T-cell (primary cell): ENCODE measurements around the gene SLC25A22. TPM values are rescaled to one million over a fixed set of nuclear protein-coding genes. Genes with fewer than 3 reads are reported as not detected.

Experiments used
- ATAC-seq, 4 experiments: fragments of 200-7000 bp in 3 of 4; fragments of 150-1000 bp in 1 of 4; cut with Tn5 transposase; replicated peaks in 1 of 4; 1 replicate in 3 of 4; 2 replicates in 1 of 4; pipeline ENCODE4 v1.10.0; 2021; ENCODE audit warnings: moderate library complexity in 3 of 4, mild to moderate bottlenecking in 2 of 4, moderate number of reproducible peaks in 1 of 4
- CTCF ChIA-PET, 2 donors: fragments of 300-600 bp; sonication (Branson Sonifier 250); formaldehyde crosslinking; loops; one replicate each; lab custom pipeline; 2022; ENCODE audit warnings: antibody characterized with exemption in 2 of 2; lab: Charles Lee
- POLR2A ChIA-PET, 2 donors: fragments of 300-600 bp; sonication (Branson Sonifier 250); formaldehyde crosslinking; loops; one replicate each; lab custom pipeline; 2022; ENCODE audit warnings: antibody characterized with exemption in 2 of 2; lab: Charles Lee
- DNase-seq, 35 experiments: peaks; one replicate each; pipeline versions ENCODE4 v3.0.0 to v3.0.0-alpha.2; 2013 to 2023
- H3K27ac ChIP-seq: one replicate; pipeline ENCODE4 v1.5.1; 2013; ENCODE audit warnings: low read length
- H3K27me3 ChIP-seq, 2 experiments: replicated peaks in 1 of 2; 1 replicate in 1 of 2; 2 replicates in 1 of 2; pipeline versions ENCODE4 v1.6.1 to v1.7.0; 2013; ENCODE audit warnings: low read length in 1 of 2, mixed read lengths in 1 of 2; ENCODE audit not compliant: control insufficient read depth in 2 of 2, insufficient read depth in 2 of 2; ENCODE audit errors: extremely low read depth in 1 of 2
- H3K36me3 ChIP-seq, 2 donors: 1 replicate in 1 of 2; 2 replicates in 1 of 2; pipeline versions ENCODE4 v1.6.1 to v1.7.0; 2013; ENCODE audit warnings: low read length in 1 of 2; ENCODE audit not compliant: control insufficient read depth in 2 of 2, insufficient read depth in 1 of 2; ENCODE audit errors: extremely low read depth in 1 of 2
- H3K4me1 ChIP-seq, 2 experiments: 1 replicate in 1 of 2; 2 replicates in 1 of 2; pipeline versions ENCODE4 v1.6.1 to v1.7.0; 2013; ENCODE audit warnings: low read length in 2 of 2, mixed read lengths in 1 of 2; ENCODE audit not compliant: insufficient read depth in 2 of 2, control insufficient read depth in 1 of 2; ENCODE audit errors: extremely low read depth in 1 of 2
- H3K4me3 ChIP-seq, 2 donors: 1 replicate in 1 of 2; 2 replicates in 1 of 2; pipeline versions ENCODE4 v1.5.1 to v1.7.0; 2013; ENCODE audit warnings: mild to moderate bottlenecking in 2 of 2, low read length in 1 of 2, moderate library complexity in 1 of 2; ENCODE audit not compliant: control insufficient read depth in 1 of 2; ENCODE audit errors: extremely low read depth in 1 of 2
- H3K9me3 ChIP-seq: 2 replicates; pipeline ENCODE4 v1.7.0; 2013
- H3K27ac Mint-ChIP-seq, 2 donors: one replicate each; pipeline ENCODE4 v1.8.0; 2020 to 2021; ENCODE audit warnings: mild to moderate bottlenecking in 2 of 2, mixed read lengths in 2 of 2
- H3K27me3 Mint-ChIP-seq, 2 donors: one replicate each; pipeline ENCODE4 v1.8.0; 2021 to 2022; ENCODE audit warnings: mixed read lengths in 2 of 2
- H3K36me3 Mint-ChIP-seq: one replicate; pipeline ENCODE4 v1.8.0; 2021; ENCODE audit warnings: mixed read lengths
- H3K4me1 Mint-ChIP-seq, 3 donors: one replicate each; pipeline ENCODE4 v1.8.0; 2020 to 2022; ENCODE audit warnings: mixed read lengths in 3 of 3, mild to moderate bottlenecking in 1 of 3
- H3K4me3 Mint-ChIP-seq, 3 donors: one replicate each; pipeline ENCODE4 v1.8.0; 2020 to 2022; ENCODE audit warnings: mild to moderate bottlenecking in 3 of 3, mixed read lengths in 3 of 3, moderate library complexity in 3 of 3
- H3K9me3 Mint-ChIP-seq, 3 donors: one replicate each; pipeline ENCODE4 v1.8.0; 2020 to 2022; ENCODE audit warnings: mixed read lengths in 3 of 3
- WGBS: methylation state at CpG from one replicate; pipeline ENCODE4 v1.1.5; 2013; ENCODE audit warnings: missing lambda C conversion rate; ENCODE audit not compliant: insufficient coverage; 5-methylcytosine and 5-hydroxymethylcytosine counted together
- total RNA-seq, 35 experiments: library from RNA in 6 of 35; stranded (reverse) in 6 of 35; fragments of 120-200 nt in 1 of 35; gene quantifications; one replicate each; pipeline versions ENCODE4 v1.2.1 to v1.2.4 and lab custom pipeline; 2013 to 2026

SLC25A22 gene
- total RNA-seq, 5 donors from 2014 or later (not counting 1 experiment from before 2014, with no cell fraction given), result 22.4 to 37.4 (median 35.1) TPM

DNA sequence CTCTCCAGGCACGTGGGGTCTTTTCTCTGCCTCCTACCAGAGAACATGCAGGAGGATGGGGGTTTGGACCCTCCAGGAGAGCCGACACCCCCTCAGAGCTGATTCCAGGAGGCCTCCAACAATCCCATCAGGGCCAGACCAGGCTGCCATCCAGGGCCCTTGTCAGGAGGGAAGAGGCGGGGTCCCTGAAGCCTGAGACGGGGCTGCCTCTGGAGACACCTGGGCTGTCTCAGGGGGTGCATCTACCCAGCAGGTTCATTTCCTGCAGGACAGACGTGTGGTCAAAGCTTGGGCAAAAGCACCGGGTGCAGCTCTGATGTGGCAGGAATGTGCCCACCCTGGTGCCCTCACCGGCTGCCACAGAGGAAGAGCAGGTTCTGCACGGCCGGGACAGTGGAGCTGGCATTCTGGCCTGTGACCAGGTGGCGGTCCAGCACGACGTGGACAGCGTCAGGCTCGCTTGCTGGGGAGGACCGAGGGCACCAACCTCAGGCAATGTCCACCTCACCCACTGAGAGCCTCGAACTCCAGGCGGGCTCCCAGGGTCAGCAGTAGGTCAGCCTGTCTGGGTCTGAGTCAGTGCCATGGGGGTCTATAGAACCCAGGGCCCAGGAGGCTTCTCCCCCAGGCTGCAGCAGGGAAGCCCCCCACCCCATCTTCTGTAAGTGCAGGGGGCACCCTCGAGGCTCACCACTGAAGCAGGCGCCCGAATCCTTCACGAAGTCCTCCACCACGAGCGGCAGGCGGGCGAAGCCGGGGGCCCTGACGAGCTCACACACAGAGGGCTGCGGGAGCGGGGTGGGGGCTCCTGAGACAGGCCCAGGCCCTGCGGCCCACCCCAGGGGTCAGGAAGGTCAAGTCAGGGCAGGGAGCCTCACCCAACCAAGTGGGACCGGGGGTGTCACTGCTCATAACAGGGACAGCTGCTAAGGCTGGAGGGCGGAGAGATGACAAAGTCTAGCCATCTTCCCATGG, 27.2 kb downstream of the SLC25A22 start:
- H3K4me1 ChIP-seq, result peaks cover 0 to 10% of the 10 kb centered on the region in 2 experiments
- no peaks in the 10 kb centered on the region for H3K27me3 Mint-ChIP-seq
- POLR2A ChIA-PET, result interaction anchor here in 1 of 2 donors (0.6 kb wide), 1 partner anchor 48 kb away, joined by 5 read pairs; the partner anchor contains the start of gene PNPLA2

DNA sequence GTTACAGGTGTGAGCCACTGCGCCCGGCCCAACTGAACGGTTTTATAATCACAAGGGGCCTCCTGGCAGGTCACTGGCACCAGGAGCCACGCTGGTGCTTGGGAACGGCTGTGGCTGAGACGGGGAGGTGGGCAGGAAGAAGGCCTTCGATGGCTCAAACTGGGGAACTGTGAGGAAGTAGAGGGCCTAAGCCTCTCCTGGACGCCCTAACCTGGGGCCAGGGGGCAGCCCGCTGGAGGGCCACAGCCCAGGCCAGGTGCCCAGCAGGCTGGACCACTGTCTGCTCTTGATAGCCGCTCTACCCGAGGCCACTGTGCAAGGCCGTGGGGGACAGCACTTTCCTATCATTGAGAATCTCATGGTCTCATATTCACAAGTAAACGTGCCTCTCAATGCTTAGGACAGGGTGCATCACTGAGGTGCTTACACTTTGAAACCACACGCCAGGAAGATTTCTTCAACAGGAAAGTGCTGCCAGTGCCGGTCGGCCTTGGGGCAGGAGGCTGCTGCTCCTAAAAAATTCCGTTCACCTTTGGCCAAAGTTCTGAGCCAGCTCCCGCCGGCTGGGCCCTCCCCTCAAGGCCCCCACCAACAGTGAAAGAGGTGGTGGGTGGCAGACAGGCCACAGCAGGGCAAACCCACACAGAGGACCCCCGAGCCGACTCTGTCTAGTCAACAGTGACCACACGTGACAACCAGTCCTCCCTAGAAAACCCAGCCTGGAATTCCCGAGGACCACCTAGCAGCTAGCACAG, 28.0 kb downstream of the SLC25A22 start:
- H3K27me3 Mint-ChIP-seq, result no peaks in the 10 kb centered on the region
- POLR2A ChIA-PET, result interaction anchor here in 1 of 2 donors (0.6 kb wide), 1 partner anchor 49 kb away, joined by 5 read pairs; the partner anchor contains the start of gene PNPLA2
- H3K27ac ChIP-seq, result no peak overlapping the region
- DNase-seq, result no peak
- no peak overlapping the region for H3K4me3 ChIP-seq
- no peak overlapping the region for H3K27ac Mint-ChIP-seq
- no peaks in the 10 kb centered on the region for H3K9me3 Mint-ChIP-seq
- H3K36me3 ChIP-seq, result peaks cover 7 to 32% of the 10 kb centered on the region in 2 donors
- CTCF ChIA-PET, result no interaction called here
- H3K4me1 Mint-ChIP-seq, result peaks cover 4 to 6% (median 5%) of the 10 kb centered on the region in 3 donors
- H3K4me3 Mint-ChIP-seq, result no peak overlapping the region
- H3K9me3 ChIP-seq, result no peaks in the 10 kb centered on the region
- H3K4me1 ChIP-seq, result peaks cover 0 to 5% of the 10 kb centered on the region in 2 experiments
- WGBS, result 92% methylated on average over 19 of the region's 23 CpGs
- H3K27me3 ChIP-seq, result no peaks in the 10 kb centered on the region
- H3K36me3 Mint-ChIP-seq, result peaks cover 3% of the 10 kb centered on the region
- no peak for ATAC-seq

More for the DNA sequence above, 27.2 kb downstream of the SLC25A22 start:
- ATAC-seq (no peak), DNase-seq (no peak)
- H3K4me3 ChIP-seq, result no peak overlapping the region
- peaks cover 7 to 30% of the 10 kb centered on the region in 2 donors for H3K36me3 ChIP-seq
- Mint-ChIP-seq H3K36me3 (peaks cover 3% of the 10 kb centered on the region), H3K9me3 (no peaks in the 10 kb centered on the region), H3K27ac (no peak overlapping the region), H3K4me1 (peaks cover 7 to 13% (median 11%) of the 10 kb centered on the region in 3 donors), H3K4me3 (no peak overlapping the region)
- 91% methylated on average over 22 of the region's 32 CpGs for WGBS
- no peaks in the 10 kb centered on the region for H3K27me3 ChIP-seq
- no peak overlapping the region for H3K27ac ChIP-seq
- CTCF ChIA-PET, result no interaction called here
- no peaks in the 10 kb centered on the region for H3K9me3 ChIP-seq

DNA sequence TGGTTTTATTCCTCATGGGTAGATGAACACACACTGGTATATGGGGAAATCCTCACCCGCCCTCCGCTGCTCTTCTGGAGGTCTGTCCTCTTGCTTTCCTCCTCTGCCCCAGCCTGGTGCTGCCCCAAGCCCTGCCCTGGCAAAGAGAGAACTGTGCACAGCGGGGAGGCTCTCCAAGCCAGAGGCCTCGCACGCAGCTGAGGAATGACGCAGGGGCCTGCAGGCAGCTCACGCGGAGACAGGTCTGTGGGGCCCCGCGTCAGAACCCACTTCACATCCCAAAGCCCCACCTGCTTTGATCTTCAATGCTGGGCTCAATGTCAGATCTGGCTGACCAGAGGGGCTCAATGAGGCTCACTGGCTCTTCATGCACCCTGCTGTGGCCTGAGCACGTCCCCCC, 30.8 kb downstream of the SLC25A22 start:
- H3K27ac Mint-ChIP-seq, result no peak overlapping the region
- 98% methylated on average over 10 of the region's 11 CpGs for WGBS
- H3K4me3 ChIP-seq, result no peak overlapping the region
- no peaks in the 10 kb centered on the region for H3K9me3 Mint-ChIP-seq
- no peaks in the 10 kb centered on the region for H3K9me3 ChIP-seq
- ChIA-PET CTCF (no interaction called here), POLR2A (no interaction called here)
- peaks cover 6% of the 10 kb centered on the region for H3K36me3 Mint-ChIP-seq
- H3K36me3 ChIP-seq, result peaks cover 10 to 48% of the 10 kb centered on the region in 2 donors
- H3K27me3 Mint-ChIP-seq, result no peaks in the 10 kb centered on the region
- ATAC-seq (no peak), DNase-seq (no peak)
- peaks cover 0 to 5% of the 10 kb centered on the region in 2 experiments for H3K4me1 ChIP-seq
- no peak overlapping the region for H3K4me3 Mint-ChIP-seq
- no peaks in the 10 kb centered on the region for H3K27me3 ChIP-seq
- H3K4me1 Mint-ChIP-seq, result peaks cover 0 to 2% (median 0%) of the 10 kb centered on the region in 3 donors
- H3K27ac ChIP-seq, result no peak overlapping the region

DNA sequence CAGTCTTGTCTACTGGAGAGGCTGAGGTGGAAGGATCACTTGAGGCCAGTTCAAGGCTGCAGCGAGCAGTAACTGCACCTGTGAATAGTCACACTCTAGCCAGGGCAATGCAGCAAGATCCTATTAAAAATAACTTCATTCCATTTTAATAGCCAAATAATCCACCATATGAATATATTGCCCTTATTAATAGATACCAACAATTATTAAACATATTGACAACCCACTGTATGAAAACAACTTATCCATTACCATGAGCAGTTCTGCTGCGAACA, 31.2 kb downstream of the SLC25A22 start:
- Mint-ChIP-seq H3K4me3 (no peak overlapping the region), H3K27ac (no peak overlapping the region), H3K9me3 (no peaks in the 10 kb centered on the region), H3K36me3 (peaks cover 7% of the 10 kb centered on the region), H3K27me3 (no peaks in the 10 kb centered on the region), H3K4me1 (peaks cover 0 to 2% (median 0%) of the 10 kb centered on the region in 3 donors)
- H3K27me3 ChIP-seq, result no peaks in the 10 kb centered on the region
- ChIA-PET CTCF (no interaction called here), POLR2A (no interaction called here)
- H3K4me1 ChIP-seq, result peaks cover 0 to 5% of the 10 kb centered on the region in 2 experiments
- no peak for DNase-seq
- H3K4me3 ChIP-seq, result no peak overlapping the region
- ATAC-seq, result no peak
- WGBS, result no CpG with 5 or more reads among the region's 2 CpGs
- no peaks in the 10 kb centered on the region for H3K9me3 ChIP-seq
- peaks cover 10 to 50% of the 10 kb centered on the region in 2 donors for H3K36me3 ChIP-seq
- no peak overlapping the region for H3K27ac ChIP-seq

DNA sequence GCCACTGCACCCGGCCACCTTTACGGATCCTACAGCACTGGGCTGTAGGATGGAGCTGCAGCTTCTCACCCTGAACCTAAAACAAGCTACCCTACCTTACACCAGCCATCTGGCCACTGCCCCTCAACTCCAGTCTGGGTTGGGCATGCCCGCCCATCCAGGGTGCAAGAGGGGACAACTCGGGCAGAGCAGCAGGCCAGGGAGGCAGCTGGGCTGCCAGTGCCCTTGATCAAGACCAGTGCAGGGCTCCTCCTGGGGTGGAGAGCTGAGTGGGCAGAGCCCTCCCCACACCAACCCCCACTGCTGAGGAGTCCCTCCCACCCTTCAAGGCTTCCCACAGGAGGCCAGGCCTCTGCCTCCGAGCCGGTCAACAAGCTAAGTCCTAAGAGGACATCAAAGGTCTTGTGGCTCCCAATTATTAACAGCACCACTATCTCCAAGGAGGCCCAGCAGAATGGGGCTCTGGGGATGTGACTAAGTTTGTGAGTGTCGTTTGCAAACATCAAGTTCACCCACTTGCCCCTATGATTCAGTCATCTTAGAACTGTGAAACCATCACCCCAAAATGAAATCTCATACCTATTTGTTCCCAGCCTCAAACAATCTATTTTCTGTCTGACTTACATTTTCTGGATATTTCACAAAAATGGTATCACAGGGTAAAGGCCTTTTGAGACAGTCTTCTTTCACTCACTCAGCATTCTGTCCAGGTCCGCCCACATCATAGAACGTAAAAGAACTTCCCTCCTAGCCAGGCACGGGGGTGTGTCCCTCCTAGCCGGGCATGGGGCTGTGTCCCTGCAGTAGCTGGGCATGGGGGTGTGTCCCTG, 31.8 kb downstream of the SLC25A22 start:
- ChIA-PET CTCF (interaction anchor here in 1 of 2 donors (0.7 kb wide), 1 partner anchor 273 kb away, joined by 3 read pairs; no protein-coding TSS in a partner anchor), POLR2A (no interaction called here)

More for the DNA sequence above, 31.8 kb downstream of the SLC25A22 start:
- DNase-seq, result no peak
- WGBS, result 100% methylated on average over 4 of the region's 11 CpGs
- no peaks in the 10 kb centered on the region for H3K27me3 Mint-ChIP-seq
- H3K4me3 ChIP-seq, result no peak overlapping the region
- H3K4me1 ChIP-seq, result peaks cover 0 to 5% of the 10 kb centered on the region in 2 experiments
- no peaks in the 10 kb centered on the region for H3K27me3 ChIP-seq
- peaks cover 0 to 2% (median 0%) of the 10 kb centered on the region in 3 donors for H3K4me1 Mint-ChIP-seq
- H3K36me3 Mint-ChIP-seq, result peaks cover 12% of the 10 kb centered on the region
- no peak overlapping the region for H3K4me3 Mint-ChIP-seq
- H3K36me3 ChIP-seq, result peaks cover 10 to 49% of the 10 kb centered on the region in 2 donors
- H3K27ac ChIP-seq, result no peak overlapping the region
- H3K9me3 ChIP-seq, result no peaks in the 10 kb centered on the region
- no peaks in the 10 kb centered on the region for H3K9me3 Mint-ChIP-seq
- ATAC-seq, result no peak
- no peak overlapping the region for H3K27ac Mint-ChIP-seq
